Gastrocnemius medialis (tissue), 4 donors: Measurements from ENCODE around the gene ABI3BP. TPM values are rescaled to one million over a fixed set of nuclear protein-coding genes. Genes with fewer than 3 reads are reported as not detected.

Experiments
- ATAC-seq, 2 donors: fragments of 150-250 bp; one replicate each; pipeline ENCODE4 v1.9.1; 2016
- DNase-seq, 2 donors: peaks; one replicate each; pipeline ENCODE4 v3.0.0-alpha.2; 2019
- H3K27ac ChIP-seq, 4 donors: fragments of 200-600 bp; sonication (generic); 1 replicate in 1 of 4; 2 replicates in 3 of 4; pipeline ENCODE4 v1.5.1; 2016 to 2018; ENCODE audit warnings: mild to moderate bottlenecking in 2 of 4, moderate library complexity in 1 of 4
- H3K27me3 ChIP-seq, 3 donors: fragments of 200-600 bp; sonication (generic) in 2 of 3; 1 replicate in 1 of 3; 2 replicates in 2 of 3; pipeline versions ENCODE4 v1.5.1 to v1.6.0; 2016 to 2019; ENCODE audit warnings: mild to moderate bottlenecking in 1 of 3, moderate library complexity in 1 of 3
- H3K36me3 ChIP-seq, 2 donors: fragments of 200-600 bp; sonication (generic) in 1 of 2; one replicate each; pipeline ENCODE4 v1.5.1; 2017 to 2018
- H3K4me1 ChIP-seq, 2 donors: fragments of 200-600 bp; sonication (generic) in 1 of 2; one replicate each; pipeline ENCODE4 v1.5.1; 2016 to 2017; ENCODE audit warnings: mild to moderate bottlenecking in 2 of 2
- H3K4me3 ChIP-seq, 4 donors: fragments of 200-600 bp; sonication (generic) in 3 of 4; 1 replicate in 1 of 4; 2 replicates in 3 of 4; pipeline ENCODE4 v1.5.1; 2016 to 2019; ENCODE audit warnings: mild to moderate bottlenecking in 2 of 4
- H3K9me3 ChIP-seq, 3 donors: fragments of 200-600 bp; sonication (generic) in 2 of 3; 1 replicate in 1 of 3; 2 replicates in 2 of 3; pipeline ENCODE4 v1.5.1; 2016 to 2019
- CTCF ChIP-seq, 5 experiments: fragments of 450-650 bp in 3 of 5; fragments of 200-600 bp in 2 of 5; sonication (generic) in 2 of 5; IDR thresholded peaks in 4 of 5; conservative IDR thresholded peaks in 1 of 5; 1 replicate in 4 of 5; 2 replicates in 1 of 5; pipeline ENCODE4 v1.5.1; 2016 to 2019; ENCODE audit warnings: antibody characterized with exemption in 5 of 5, mild to moderate bottlenecking in 3 of 5, moderate library complexity in 3 of 5
- POLR2A ChIP-seq, 2 donors: fragments of 450-650 bp; IDR thresholded peaks; one replicate each; pipeline ENCODE4 v1.6.1; 2017; ENCODE audit warnings: antibody characterized with exemption in 2 of 2, mild to moderate bottlenecking in 2 of 2, moderate library complexity in 2 of 2
- in situ Hi-C, 4 donors: fragments of 200-750 bp; cut with MboI; loops; one replicate each; pipeline versions ENCODE4 v1.15.0 to v1.8.0; 2017; ENCODE audit warnings: low sequenced_read_pairs in 4 of 4
- intact Hi-C: fragments of 100-400 bp; cut with DNase I; formaldehyde crosslinking; loops from one replicate; pipeline ENCODE4 v1.15.1; 2023; ENCODE audit warnings: low total_unique reads
- total RNA-seq, 4 donors: library from RNA; depleted of rRNA; stranded (reverse); fragments of >200 nt; gene quantifications; one replicate each; pipeline versions ENCODE4 v1.1.0 to v1.2.3, GENCODE V29; 2016

The ABI3BP gene
- total RNA-seq, 4 donors from 2014 or later, result 15.3 to 21.8 (median 19.5) TPM

- in situ Hi-C loops (no loop called here), intact Hi-C loops (loop anchor here (10.0 kb wide), 1 partner anchor 72 kb away; no protein-coding TSS in a partner anchor)
- Histone ChIP-seq H3K4me1 (peaks cover 0 to 7% of the 10 kb centered on the region in 2 donors), H3K36me3 (no peaks in the 10 kb centered on the region), H3K27me3 (no peaks in the 10 kb centered on the region), H3K4me3 (peak overlapping the region; percentile 35 to 45 (median 38)), H3K9me3 (no peaks in the 10 kb centered on the region), H3K27ac (peak overlapping the region; percentile 2 to 51 (median 22))
- DNase-seq (no peak), ATAC-seq (peak; percentile 58 to 62)
- TF ChIP-seq POLR2A (IDR thresholded peaks at IDR 0.05) (peak in 1 of 2 donors; percentile 12), CTCF (IDR thresholded peaks at IDR 0.05 in 4 of 5, conservative IDR thresholded peaks at IDR 0.05 in 1 of 5) (no peak)
These were observed 799 bp downstream of the ABI3BP start for GRCh38 chr3:100992231-100993012.

- in situ Hi-C loops (no loop called here), intact Hi-C loops (no loop called here)
- no peak for TF ChIP-seq CTCF (IDR thresholded peaks at IDR 0.05 in 4 of 5, conservative IDR thresholded peaks at IDR 0.05 in 1 of 5)
- no peak for TF ChIP-seq POLR2A (IDR thresholded peaks at IDR 0.05)
- ATAC-seq, result no peak
- no peak for DNase-seq
- Histone ChIP-seq H3K36me3 (no peaks in the 10 kb centered on the region), H3K4me3 (no peak overlapping the region), H3K27me3 (no peaks in the 10 kb centered on the region), H3K4me1 (peaks cover 0 to 6% of the 10 kb centered on the region in 2 donors), H3K9me3 (no peaks in the 10 kb centered on the region), H3K27ac (no peak overlapping the region)
These were observed 5.1 kb downstream of the ABI3BP start for GRCh38 chr3:100988080-100988479.

GRCh38 chr3:100984308-100984707 is 8.9 kb downstream of the ABI3BP start:
- intact Hi-C loops, result no loop called here
- Histone ChIP-seq H3K27ac (no peak overlapping the region), H3K36me3 (no peaks in the 10 kb centered on the region), H3K27me3 (no peaks in the 10 kb centered on the region), H3K9me3 (no peaks in the 10 kb centered on the region), H3K4me1 (no peaks in the 10 kb centered on the region), H3K4me3 (no peak overlapping the region)
- ATAC-seq (no peak), DNase-seq (no peak)
- TF ChIP-seq POLR2A (IDR thresholded peaks at IDR 0.05) (no peak), CTCF (IDR thresholded peaks at IDR 0.05 in 4 of 5, conservative IDR thresholded peaks at IDR 0.05 in 1 of 5) (no peak)
- in situ Hi-C loops, result no loop called here

- no peaks in the 10 kb centered on the region for H3K4me1 ChIP-seq
- in situ Hi-C loops, result no loop called here
- H3K27me3 ChIP-seq, result no peaks in the 10 kb centered on the region
- peak overlapping the region in 3 of 4 donors; percentile 48 to 56 (median 55) for H3K27ac ChIP-seq
- intact Hi-C loops, result no loop called here
- ATAC-seq (peak; percentile 52 to 72), DNase-seq (peak in 1 of 2 donors; percentile 40)
- H3K4me3 ChIP-seq, result peak overlapping the region in 1 of 4 donors; percentile 23
- H3K36me3 ChIP-seq, result no peaks in the 10 kb centered on the region
- TF ChIP-seq POLR2A (IDR thresholded peaks at IDR 0.05), result no peak
- no peak for TF ChIP-seq CTCF (IDR thresholded peaks at IDR 0.05 in 4 of 5, conservative IDR thresholded peaks at IDR 0.05 in 1 of 5)
- H3K9me3 ChIP-seq, result no peaks in the 10 kb centered on the region
These were observed 10.5 kb downstream of the ABI3BP start for GRCh38 chr3:100982710-100983109.
